Measurements from ENCODE around the gene MFSD2A. TPM values are rescaled to one million over a fixed set of nuclear protein-coding genes. Genes with fewer than 3 reads are reported as not detected.
A peak's percentile ranks its signal among the peaks of the same experiment; 100 is the strongest.

The MFSD2A gene
- total and polyA plus RNA-seq, 4 donors: 0.37 to 294 (median 171) TPM

DNA sequence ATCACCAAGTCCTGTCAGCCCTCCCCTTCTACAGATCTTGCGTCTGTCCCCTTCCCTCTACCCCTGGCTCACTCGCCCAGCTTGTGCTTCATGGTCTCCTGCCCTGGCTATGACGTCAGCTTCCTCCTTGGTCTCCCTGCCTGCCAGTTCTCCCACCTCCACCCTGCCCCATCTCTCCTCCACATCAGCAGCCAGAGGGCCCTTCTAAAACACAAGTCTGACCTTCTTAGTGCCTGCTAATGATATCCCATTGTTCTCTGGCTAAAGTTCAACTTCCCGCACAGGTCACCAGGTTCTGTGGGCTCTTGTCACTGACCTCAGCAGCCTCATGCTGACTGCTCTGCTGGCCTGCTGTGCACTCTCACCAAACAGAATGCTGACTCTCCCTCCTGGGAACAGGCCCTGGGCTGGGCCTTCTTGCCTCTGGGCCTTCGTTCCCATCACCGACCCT, 28.6 kb upstream of the MFSD2A start (continued):
- TF ChIP-seq, protein P1, sequence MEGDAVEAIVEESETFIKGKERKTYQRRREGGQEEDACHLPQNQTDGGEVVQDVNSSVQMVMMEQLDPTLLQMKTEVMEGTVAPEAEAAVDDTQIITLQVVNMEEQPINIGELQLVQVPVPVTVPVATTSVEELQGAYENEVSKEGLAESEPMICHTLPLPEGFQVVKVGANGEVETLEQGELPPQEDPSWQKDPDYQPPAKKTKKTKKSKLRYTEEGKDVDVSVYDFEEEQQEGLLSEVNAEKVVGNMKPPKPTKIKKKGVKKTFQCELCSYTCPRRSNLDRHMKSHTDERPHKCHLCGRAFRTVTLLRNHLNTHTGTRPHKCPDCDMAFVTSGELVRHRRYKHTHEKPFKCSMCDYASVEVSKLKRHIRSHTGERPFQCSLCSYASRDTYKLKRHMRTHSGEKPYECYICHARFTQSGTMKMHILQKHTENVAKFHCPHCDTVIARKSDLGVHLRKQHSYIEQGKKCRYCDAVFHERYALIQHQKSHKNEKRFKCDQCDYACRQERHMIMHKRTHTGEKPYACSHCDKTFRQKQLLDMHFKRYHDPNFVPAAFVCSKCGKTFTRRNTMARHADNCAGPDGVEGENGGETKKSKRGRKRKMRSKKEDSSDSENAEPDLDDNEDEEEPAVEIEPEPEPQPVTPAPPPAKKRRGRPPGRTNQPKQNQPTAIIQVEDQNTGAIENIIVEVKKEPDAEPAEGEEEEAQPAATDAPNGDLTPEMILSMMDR (IDR thresholded peaks at IDR 0.05; ENCODE audit: low read depth, low read length, missing input control): no peak
- TF ChIP-seq RAD21 (IDR thresholded peaks at IDR 0.05) (peak in 1 of 2 donors; percentile 36), FOXA2 (IDR thresholded peaks at IDR 0.05) (no peak)

DNA sequence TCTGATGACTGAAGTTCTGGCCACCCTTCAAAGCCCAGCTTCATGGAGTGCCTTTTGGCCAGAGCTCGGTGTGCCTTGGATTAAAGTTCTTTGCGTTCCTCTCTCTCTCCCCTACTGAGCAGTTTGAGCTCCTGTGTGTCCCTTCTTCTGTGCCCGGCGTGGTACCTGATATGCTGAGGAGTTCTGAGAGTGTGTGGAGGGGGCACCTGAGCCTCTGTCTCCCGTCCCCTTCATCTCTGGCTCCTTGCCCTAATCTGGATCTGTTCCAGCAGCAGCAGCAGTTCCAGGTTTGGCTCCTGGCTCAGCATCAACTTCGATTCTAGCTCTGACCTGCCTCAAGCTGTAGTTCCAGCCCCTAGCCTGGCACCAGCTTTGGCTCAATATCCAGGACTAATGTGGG, 28.1 kb upstream of the MFSD2A start:
- Histone ChIP-seq H3K27ac (ENCODE audit: low read depth in 1 of 2, low read length in 2 of 2) (peak overlapping the region; percentile 79 to 91), H3K27me3 (ENCODE audit: control insufficient read depth in 4 of 4, insufficient read depth in 4 of 4, low read length in 3 of 4) (no peaks in the 10 kb centered on the region), H3K9ac (ENCODE audit: low read depth in 1 of 2, low read length in 2 of 2) (peak overlapping the region in 1 of 2 donors; percentile 47), H3K4me1 (ENCODE audit: control insufficient read depth in 4 of 4, insufficient read depth in 4 of 4, low read length in 3 of 4) (peaks cover 22 to 69% (median 59%) of the 10 kb centered on the region in 4 donors), H3K36me3 (ENCODE audit: control insufficient read depth in 4 of 4, insufficient read depth in 3 of 4, low read depth in 1 of 4, low read length in 3 of 4) (no peaks in the 10 kb centered on the region), H3K4me3 (ENCODE audit: low read depth in 1 of 3, low read length in 3 of 3) (no peak overlapping the region), H3K9me3 (ENCODE audit: control insufficient read depth in 4 of 4, low read length in 3 of 4) (no peaks in the 10 kb centered on the region)
- WGBS: 31% methylated on average over 6 of the region's 6 CpGs
- DNase-seq (ENCODE audit: low spot score): no peak
- TF ChIP-seq MAX (IDR thresholded peaks at IDR 0.05): no peak
- peak; percentile 16 for TF ChIP-seq SP1 (IDR thresholded peaks at IDR 0.05)
- peak; percentile 11 to 38 for TF ChIP-seq RXRA (IDR thresholded peaks at IDR 0.05)

GRCh38 chr1:39927538-39927937, 27.4 kb upstream of the MFSD2A start:
- WGBS: 31% methylated on average over 3 of the region's 3 CpGs
- peaks cover 22 to 65% (median 55%) of the 10 kb centered on the region in 4 donors for H3K4me1 ChIP-seq (ENCODE audit: control insufficient read depth in 4 of 4, insufficient read depth in 4 of 4, low read length in 3 of 4)
- no peaks in the 10 kb centered on the region for H3K36me3 ChIP-seq (ENCODE audit: control insufficient read depth in 4 of 4, insufficient read depth in 3 of 4, low read depth in 1 of 4, low read length in 3 of 4)
- no peak for DNase-seq (ENCODE audit: low spot score)
- TF ChIP-seq HNF4A (conservative IDR thresholded peaks at IDR 0.05): peak; percentile 97 to 98
- peak; percentile 96 for TF ChIP-seq HNF4G (IDR thresholded peaks at IDR 0.05)
- peak; percentile 89 to 94 for TF ChIP-seq JUND (IDR thresholded peaks at IDR 0.05)
- peak; percentile 100 for TF ChIP-seq SP1 (IDR thresholded peaks at IDR 0.05)
- peak; percentile 76 for TF ChIP-seq ZBTB33 (IDR thresholded peaks at IDR 0.05)
- peak in 1 of 2 donors; percentile 40 for TF ChIP-seq GABPA (IDR thresholded peaks at IDR 0.05 in 1 of 2, conservative IDR thresholded peaks at IDR 0.05 in 1 of 2)
- peak; percentile 67 for TF ChIP-seq FOXA1 (IDR thresholded peaks at IDR 0.05)
- TF ChIP-seq, protein P2, sequence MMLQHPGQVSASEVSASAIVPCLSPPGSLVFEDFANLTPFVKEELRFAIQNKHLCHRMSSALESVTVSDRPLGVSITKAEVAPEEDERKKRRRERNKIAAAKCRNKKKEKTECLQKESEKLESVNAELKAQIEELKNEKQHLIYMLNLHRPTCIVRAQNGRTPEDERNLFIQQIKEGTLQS (IDR thresholded peaks at IDR 0.05): peak; percentile 87
- peak; percentile 72 for TF ChIP-seq YY1 (IDR thresholded peaks at IDR 0.05)
- TF ChIP-seq, protein P3, sequence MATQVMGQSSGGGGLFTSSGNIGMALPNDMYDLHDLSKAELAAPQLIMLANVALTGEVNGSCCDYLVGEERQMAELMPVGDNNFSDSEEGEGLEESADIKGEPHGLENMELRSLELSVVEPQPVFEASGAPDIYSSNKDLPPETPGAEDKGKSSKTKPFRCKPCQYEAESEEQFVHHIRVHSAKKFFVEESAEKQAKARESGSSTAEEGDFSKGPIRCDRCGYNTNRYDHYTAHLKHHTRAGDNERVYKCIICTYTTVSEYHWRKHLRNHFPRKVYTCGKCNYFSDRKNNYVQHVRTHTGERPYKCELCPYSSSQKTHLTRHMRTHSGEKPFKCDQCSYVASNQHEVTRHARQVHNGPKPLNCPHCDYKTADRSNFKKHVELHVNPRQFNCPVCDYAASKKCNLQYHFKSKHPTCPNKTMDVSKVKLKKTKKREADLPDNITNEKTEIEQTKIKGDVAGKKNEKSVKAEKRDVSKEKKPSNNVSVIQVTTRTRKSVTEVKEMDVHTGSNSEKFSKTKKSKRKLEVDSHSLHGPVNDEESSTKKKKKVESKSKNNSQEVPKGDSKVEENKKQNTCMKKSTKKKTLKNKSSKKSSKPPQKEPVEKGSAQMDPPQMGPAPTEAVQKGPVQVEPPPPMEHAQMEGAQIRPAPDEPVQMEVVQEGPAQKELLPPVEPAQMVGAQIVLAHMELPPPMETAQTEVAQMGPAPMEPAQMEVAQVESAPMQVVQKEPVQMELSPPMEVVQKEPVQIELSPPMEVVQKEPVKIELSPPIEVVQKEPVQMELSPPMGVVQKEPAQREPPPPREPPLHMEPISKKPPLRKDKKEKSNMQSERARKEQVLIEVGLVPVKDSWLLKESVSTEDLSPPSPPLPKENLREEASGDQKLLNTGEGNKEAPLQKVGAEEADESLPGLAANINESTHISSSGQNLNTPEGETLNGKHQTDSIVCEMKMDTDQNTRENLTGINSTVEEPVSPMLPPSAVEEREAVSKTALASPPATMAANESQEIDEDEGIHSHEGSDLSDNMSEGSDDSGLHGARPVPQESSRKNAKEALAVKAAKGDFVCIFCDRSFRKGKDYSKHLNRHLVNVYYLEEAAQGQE (IDR thresholded peaks at IDR 0.05): peak; percentile 43
- peak in 1 of 2 donors; percentile 67 for TF ChIP-seq RAD21 (IDR thresholded peaks at IDR 0.05)
- TF ChIP-seq RXRA (IDR thresholded peaks at IDR 0.05): peak; percentile 100
- peak; percentile 99 for TF ChIP-seq MAX (IDR thresholded peaks at IDR 0.05)
- peak; percentile 34 to 91 for TF ChIP-seq EGR1 (IDR thresholded peaks at IDR 0.05; ENCODE audit: low read depth in 2 of 2)
- TF ChIP-seq, protein P1 (IDR thresholded peaks at IDR 0.05; ENCODE audit: low read depth, low read length, missing input control): no peak
- peak; percentile 80 for TF ChIP-seq FOXA2 (IDR thresholded peaks at IDR 0.05)
- peak; percentile 25 for TF ChIP-seq TAF1 (conservative IDR thresholded peaks at IDR 0.05)
- TF ChIP-seq NR2F2 (IDR thresholded peaks at IDR 0.05): peak; percentile 64
- H3K27me3 ChIP-seq (ENCODE audit: control insufficient read depth in 4 of 4, insufficient read depth in 4 of 4, low read length in 3 of 4): no peaks in the 10 kb centered on the region
- peak overlapping the region in 1 of 3 donors; percentile 4 for H3K4me3 ChIP-seq (ENCODE audit: low read depth in 1 of 3, low read length in 3 of 3)
- H3K27ac ChIP-seq (ENCODE audit: low read depth in 1 of 2, low read length in 2 of 2): peak overlapping the region; percentile 79 to 91
- no peaks in the 10 kb centered on the region for H3K9me3 ChIP-seq (ENCODE audit: control insufficient read depth in 4 of 4, low read length in 3 of 4)
- no peak overlapping the region for H3K9ac ChIP-seq (ENCODE audit: low read depth in 1 of 2, low read length in 2 of 2)

Data from liver (tissue), 9 donors.